IPS DF 6.9 (cell line): Measurements from ENCODE around the gene ATP6V0D1.

Source experiments
- DNase-seq: peaks from one replicate; pipeline ENCODE4 v3.0.0-alpha.2; 2013; ENCODE audit warnings: low read depth, low spot score
- H3K27ac ChIP-seq: one replicate; pipeline ENCODE4 v1.5.1; 2013; ENCODE audit warnings: low read length, control low read depth
- H3K27me3 ChIP-seq: 2 replicates; pipeline ENCODE4 v1.6.1; 2013; ENCODE audit warnings: mild to moderate bottlenecking, low read length; ENCODE audit not compliant: control insufficient read depth, insufficient read depth
- H3K36me3 ChIP-seq: 2 replicates; pipeline ENCODE4 v1.6.1; 2013; ENCODE audit warnings: low read length; ENCODE audit not compliant: control insufficient read depth, insufficient read depth
- H3K4me1 ChIP-seq: 2 replicates; pipeline ENCODE4 v1.6.1; 2013; ENCODE audit warnings: low read length; ENCODE audit not compliant: control insufficient read depth, insufficient read depth
- H3K4me3 ChIP-seq: 2 replicates; pipeline ENCODE4 v1.5.1; 2013; ENCODE audit warnings: mild to moderate bottlenecking, low read length
- H3K9me3 ChIP-seq: 2 replicates; pipeline ENCODE4 v1.6.1; 2013; ENCODE audit warnings: low read length, inconsistent platforms; ENCODE audit not compliant: control insufficient read depth, insufficient read depth
- WGBS: extraction: QIAGEN DNeasy Blood & Tissue Kit; methylation state at CpG from one replicate; pipeline ENCODE4 v1.1.7; 2013; ENCODE audit warnings: mixed read lengths, missing lambda C conversion rate; ENCODE audit not compliant: insufficient read length, insufficient coverage; 5-methylcytosine and 5-hydroxymethylcytosine counted together

ATP6V0D1 gene

DNA sequence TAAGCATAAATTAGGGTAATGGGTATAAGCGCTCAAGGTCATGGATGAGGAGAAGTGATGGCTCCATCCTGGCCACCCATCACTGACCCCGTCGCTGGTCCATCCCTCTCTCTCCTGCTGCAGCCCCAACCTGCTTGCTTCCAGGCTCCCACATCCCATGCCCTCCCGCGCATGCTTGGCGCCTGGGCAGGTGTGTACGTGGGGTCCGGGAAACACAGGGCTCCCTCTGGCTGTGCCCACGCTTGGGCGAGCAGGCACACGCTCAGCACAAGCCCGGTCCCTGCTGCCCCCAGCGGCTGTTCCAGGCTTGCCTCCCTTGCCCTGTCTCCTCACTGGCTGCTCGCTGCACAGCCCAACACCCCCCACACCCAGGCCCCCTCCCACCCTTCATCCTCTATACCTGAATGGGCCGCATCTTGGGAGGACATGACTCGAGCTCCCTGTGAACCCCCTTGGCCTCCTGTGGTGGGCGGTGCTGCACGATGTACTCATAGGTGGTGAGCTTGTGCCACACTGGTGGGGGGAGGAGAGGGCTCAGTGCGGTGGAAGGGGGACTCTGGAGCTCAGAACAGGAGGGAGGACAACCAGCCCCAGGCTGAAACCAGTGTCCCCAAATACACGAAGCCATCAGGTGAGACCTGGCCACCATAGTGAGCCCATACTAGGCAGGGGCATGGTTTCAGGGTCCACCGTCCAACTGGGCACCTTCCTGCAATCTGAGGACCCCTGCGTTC lies 83.0 kb downstream of the ATP6V0D1 start:
- no peak for DNase-seq
- Histone ChIP-seq H3K9me3 (no peaks in the 10 kb centered on the region), H3K27ac (no peak overlapping the region), H3K4me3 (no peak overlapping the region), H3K4me1 (peaks cover 10% of the 10 kb centered on the region), H3K27me3 (peaks cover 23% of the 10 kb centered on the region), H3K36me3 (no peaks in the 10 kb centered on the region)
- WGBS = no CpG with 5 or more reads among the region's 22 CpGs

DNA sequence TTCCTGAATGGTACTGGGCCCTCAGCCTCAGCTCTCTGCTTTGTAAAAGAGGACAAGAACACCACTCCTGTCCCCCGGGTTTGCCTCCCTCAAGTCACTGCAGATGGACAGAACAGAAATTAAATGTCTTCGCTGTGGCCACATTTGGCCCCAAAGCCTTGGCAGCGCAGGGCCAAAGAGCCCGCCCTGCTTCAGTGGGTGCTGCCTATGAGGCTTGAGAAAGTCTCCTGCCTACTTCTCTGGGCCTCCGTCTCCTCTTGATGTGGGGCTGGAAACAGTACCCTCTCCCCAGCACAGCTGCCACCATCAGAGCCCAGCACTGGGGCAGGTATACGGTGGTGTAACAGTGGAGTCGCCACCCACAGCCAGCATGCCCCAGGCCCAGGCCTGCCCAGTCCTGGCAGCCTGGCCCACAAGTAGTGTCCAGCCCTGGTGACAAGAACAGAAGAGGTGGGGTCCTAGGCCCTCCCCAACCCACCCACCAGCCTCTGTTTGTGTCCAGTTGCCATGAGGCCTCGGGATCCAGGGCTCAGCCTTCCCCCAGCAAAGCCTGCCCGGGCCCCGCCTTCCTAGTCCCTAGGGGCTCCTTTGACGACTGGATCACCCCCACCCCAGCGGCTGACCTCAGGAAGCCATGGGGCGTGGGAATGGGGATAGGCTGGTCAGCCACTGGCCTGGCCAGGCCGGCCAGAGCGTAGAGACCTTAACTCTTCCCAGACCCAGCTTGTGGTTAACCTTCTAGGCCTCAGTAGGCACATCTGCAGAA lies 83.7 kb downstream of the ATP6V0D1 start:
- no CpG with 5 or more reads among the region's 15 CpGs for WGBS
- H3K4me3 ChIP-seq = no peak overlapping the region
- no peaks in the 10 kb centered on the region for H3K9me3 ChIP-seq
- peaks cover 29% of the 10 kb centered on the region for H3K27me3 ChIP-seq
- DNase-seq = no peak
- no peak overlapping the region for H3K27ac ChIP-seq
- no peaks in the 10 kb centered on the region for H3K36me3 ChIP-seq
- peaks cover 13% of the 10 kb centered on the region for H3K4me1 ChIP-seq

DNA sequence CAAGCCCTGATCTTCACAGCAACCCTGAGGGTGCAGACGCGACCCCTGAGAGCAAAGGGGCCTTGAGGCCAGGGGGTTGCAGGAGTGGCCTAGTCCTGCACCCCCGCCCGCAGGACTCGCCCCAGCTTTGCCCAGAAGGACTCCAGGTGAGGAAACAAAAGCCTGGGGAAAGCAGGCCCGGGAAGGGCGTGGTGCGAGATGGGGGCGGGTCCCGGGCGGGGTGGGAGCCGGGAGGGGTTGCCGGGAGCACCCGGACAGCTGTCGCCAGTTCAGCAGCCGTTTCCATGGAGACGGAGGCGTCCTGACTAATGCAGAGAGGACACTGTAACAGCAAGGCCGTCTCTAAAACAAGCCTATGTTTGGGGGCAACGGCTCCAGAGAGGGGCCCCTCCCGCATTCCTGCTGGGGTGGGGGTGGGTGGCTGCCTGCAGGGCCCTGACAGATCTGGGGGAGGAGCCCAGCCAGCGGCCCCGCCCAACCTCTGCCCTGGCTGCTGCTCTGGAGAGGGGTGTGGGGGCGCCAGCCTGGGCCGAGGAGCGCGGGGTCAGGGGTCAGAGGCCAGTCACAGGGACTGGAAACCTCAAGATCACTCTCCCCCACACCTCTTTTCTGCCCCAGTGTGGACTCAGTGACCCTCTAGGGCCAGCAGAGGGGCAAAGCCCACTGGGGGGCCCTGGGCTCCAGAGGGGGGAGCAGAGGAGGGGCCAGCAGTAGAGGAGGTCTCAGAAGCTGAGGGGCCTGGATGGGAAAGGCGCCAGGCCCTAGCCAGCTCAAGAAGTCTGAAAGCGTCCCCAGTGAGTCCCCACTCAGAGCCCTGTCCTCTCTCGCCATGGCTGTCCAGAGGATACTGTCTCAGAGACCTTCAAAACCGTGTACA lies 84.6 kb downstream of the ATP6V0D1 start:
- Histone ChIP-seq H3K27ac (no peak overlapping the region), H3K4me1 (peaks cover 13% of the 10 kb centered on the region), H3K27me3 (peaks cover 29% of the 10 kb centered on the region), H3K36me3 (no peaks in the 10 kb centered on the region), H3K9me3 (no peaks in the 10 kb centered on the region), H3K4me3 (no peak overlapping the region)
- no CpG with 5 or more reads among the region's 31 CpGs for WGBS
- no peak for DNase-seq

DNA sequence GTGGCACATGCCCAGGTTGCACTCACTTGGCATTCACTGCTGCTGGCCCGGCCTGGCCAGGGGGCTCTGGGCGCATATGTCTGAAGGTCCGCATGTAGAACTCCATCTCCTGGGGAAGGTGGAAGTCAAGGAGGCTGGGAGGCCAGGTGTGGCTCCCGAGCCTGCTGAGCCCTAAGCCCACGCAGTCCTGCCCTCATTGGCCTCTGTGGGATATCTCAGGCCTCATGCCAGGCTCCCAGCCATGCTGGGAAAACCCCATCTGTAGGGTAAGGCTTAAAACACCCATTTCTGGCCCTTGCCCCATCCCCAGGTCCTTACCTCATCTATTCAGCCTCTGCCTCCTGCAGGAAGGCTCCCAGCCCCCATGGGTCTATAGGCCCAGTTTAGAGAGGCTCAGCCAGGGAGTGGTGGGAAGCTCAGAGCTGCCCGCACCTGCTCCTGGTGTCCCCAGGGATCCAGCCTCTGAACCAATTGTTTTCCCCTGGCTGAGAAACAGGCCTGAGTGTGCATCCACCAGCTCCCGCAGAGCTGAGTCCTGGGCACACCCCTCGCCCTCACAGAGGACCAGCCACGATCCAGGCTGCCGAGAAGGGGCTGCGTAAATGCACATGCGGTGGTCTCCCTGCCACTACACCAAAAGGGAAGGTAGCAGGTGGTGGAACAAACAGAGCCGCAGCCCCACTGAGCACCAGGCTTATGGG lies 85.3 kb downstream of the ATP6V0D1 start:
- no peaks in the 10 kb centered on the region for H3K36me3 ChIP-seq
- H3K27ac ChIP-seq = no peak overlapping the region
- no CpG with 5 or more reads among the region's 13 CpGs for WGBS
- no peak overlapping the region for H3K4me3 ChIP-seq
- DNase-seq = no peak
- no peaks in the 10 kb centered on the region for H3K9me3 ChIP-seq
- peaks cover 29% of the 10 kb centered on the region for H3K27me3 ChIP-seq
- peaks cover 13% of the 10 kb centered on the region for H3K4me1 ChIP-seq

DNA sequence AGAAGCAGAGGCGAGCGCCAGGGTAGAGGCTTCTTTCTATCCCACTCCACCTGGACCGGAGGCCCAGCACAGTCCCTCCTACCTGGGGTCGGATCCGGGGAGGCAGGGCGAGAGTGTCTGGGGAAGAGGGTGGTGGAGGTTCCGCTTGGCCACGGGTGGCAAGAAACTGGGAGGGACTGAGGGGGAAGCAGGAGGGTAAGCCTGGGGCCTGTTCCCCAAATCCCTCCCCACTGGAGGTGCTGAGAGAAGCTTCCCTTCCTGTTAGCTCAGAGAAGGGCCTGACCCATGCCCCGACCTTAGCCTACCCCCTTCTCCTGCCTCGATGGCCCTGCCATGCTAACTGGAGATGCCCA lies 85.9 kb downstream of the ATP6V0D1 start:
- no peaks in the 10 kb centered on the region for H3K36me3 ChIP-seq
- no peak overlapping the region for H3K4me3 ChIP-seq
- no peaks in the 10 kb centered on the region for H3K9me3 ChIP-seq
- DNase-seq = no peak
- no peak overlapping the region for H3K27ac ChIP-seq
- H3K4me1 ChIP-seq = peaks cover 13% of the 10 kb centered on the region
- WGBS = no CpG with 5 or more reads among the region's 10 CpGs
- peaks cover 29% of the 10 kb centered on the region for H3K27me3 ChIP-seq

DNA sequence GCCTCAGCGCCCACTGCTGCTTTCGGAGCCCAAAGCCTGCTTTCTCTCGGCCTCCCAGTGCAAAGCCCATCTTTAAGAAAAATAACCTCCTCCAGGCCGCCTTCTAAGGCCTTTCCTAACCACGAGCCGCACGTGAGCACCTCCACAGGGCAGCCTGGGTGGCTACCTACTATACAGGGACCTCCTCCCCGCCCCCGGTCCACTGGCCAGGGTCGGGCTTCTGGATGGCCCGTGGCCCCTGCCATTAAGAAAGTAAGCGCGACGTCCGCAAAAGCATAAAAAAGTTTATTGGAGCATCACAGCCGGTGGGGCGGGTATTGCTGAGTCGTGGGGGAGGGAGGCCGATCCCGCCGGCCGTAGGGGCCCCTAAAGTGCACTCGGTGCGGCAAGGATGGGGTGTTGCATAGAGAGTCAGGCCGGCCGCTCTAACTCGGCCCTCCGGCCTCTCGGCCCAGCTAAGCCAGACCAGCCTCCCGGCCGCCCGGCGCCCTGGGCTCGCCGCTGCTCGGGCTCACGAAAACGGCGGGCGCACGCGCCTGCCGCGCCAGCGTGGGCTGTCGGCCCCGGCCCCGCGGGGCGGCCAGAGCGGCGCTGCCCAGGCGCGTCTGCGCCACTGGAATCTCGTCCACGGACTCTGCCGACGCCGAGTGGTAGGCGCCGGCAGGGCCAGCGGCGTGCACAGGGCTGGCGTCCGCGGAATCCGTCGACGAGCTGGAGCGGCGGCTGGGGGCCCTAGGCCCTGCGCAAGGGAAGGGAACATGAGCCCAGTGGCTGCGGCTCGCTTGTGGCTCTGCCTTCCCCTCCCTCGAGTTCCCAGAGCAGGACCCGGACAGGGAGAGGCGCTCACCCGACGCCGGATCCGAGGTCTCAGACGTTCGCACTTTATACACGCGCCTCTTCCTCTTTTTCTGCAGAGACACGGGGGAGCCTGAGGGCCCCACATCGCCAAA lies 86.5 kb downstream of the ATP6V0D1 start:
- H3K4me3 ChIP-seq = peak overlapping the region; percentile 3; the same call in 1 of the 2 replicates

DNA sequence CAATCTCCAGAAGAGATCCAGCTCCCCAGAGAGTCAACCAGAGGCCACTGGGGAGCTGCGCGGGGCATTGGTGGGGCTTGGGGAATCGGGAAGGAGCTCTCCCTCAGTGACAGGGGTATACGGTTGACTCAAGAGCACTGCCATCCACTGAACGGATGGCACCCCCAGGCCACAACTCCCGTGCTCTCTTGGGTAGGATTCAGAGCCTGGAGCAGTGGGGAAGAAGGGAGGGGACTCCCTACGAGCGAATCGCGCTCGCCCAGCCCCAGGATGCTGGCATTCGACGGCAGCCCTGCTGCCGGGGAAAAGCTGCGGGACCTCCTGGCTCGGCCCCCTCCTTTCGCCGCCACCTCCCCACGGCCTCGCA lies 87.2 kb downstream of the ATP6V0D1 start:
- no peaks in the 10 kb centered on the region for H3K36me3 ChIP-seq
- H3K27me3 ChIP-seq = peaks cover 29% of the 10 kb centered on the region
- no CpG with 5 or more reads among the region's 20 CpGs for WGBS
- no peak for DNase-seq
- no peak overlapping the region for H3K27ac ChIP-seq
- peaks cover 10% of the 10 kb centered on the region for H3K4me1 ChIP-seq
- H3K9me3 ChIP-seq = no peaks in the 10 kb centered on the region
- peak overlapping the region; percentile 0; the same call in 1 of the 2 replicates for H3K4me3 ChIP-seq

More for the DNA sequence above, 86.5 kb downstream of the ATP6V0D1 start:
- H3K27ac ChIP-seq = no peak overlapping the region
- no CpG with 5 or more reads among the region's 88 CpGs for WGBS
- no peaks in the 10 kb centered on the region for H3K36me3 ChIP-seq
- peaks cover 29% of the 10 kb centered on the region for H3K27me3 ChIP-seq
- DNase-seq = no peak
- peaks cover 13% of the 10 kb centered on the region for H3K4me1 ChIP-seq
- no peaks in the 10 kb centered on the region for H3K9me3 ChIP-seq

DNA sequence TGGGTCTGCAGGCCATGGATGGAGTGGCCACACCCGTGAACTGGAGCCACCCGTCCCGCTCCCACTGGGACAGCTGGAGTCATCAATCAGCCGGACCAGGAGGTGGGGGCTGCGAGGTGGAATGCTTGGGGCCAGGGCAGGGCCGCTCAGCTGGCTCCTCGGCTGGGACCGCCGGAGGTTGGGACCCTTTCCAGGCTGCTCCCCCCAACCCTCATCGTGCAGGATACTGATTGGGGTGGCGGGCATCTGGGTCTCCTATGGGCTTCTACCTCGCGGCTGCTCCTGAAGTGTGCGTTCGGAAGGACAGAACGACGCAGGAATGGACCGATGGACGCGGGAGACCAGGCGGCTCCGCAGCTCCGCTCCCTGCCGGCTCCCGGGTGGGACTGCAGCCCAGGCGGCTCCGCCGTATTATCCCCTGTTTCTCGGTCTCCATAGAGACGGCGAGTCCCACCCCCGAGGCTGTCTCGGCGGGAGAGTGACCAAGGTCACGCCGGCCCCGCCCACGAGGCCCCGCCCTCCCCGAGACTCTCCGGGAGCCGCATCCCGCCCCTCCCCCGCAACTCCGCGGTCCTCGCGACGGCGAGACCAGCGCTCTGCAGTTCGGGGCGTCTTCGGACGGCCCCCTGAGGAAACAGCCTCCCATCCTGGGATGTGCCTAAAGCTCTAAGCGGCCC lies 87.7 kb downstream of the ATP6V0D1 start, which contains the start of gene TPPP3:
TSS of gene TPPP3 (minus strand) at position 388 of the 677 bp plus-strand sequence. CDS start 2,387 bp downstream, outside the sequence.
- no peaks in the 10 kb centered on the region for H3K36me3 ChIP-seq
- no peaks in the 10 kb centered on the region for H3K9me3 ChIP-seq
- DNase-seq = no peak
- H3K4me3 ChIP-seq = peak within 1 kb of the TSS; percentile 20; the same call in 1 of the 2 replicates
- H3K4me1 ChIP-seq = peaks cover 10% of the 10 kb centered on the region
- WGBS = no CpG with 5 or more reads among the region's 56 CpGs
- no peak within 1 kb of the TSS for H3K27ac ChIP-seq
- H3K27me3 ChIP-seq = peaks cover 29% of the 10 kb centered on the region
